HepG2 (cell line): ENCODE data around the gene TEC. TPM values are rescaled to one million over a fixed set of nuclear protein-coding genes. Genes with fewer than 3 reads are reported as not detected.

ENCODE experiments used
- KIAA2018 ChIP-seq: sonication (generic); formaldehyde crosslinking; IDR thresholded peaks from 2 replicates; pipeline ENCODE4 v1.5.0; 2020; ENCODE audit warnings: mild to moderate bottlenecking, missing genetic modification reagents, borderline replicate concordance
- LRRFIP1 ChIP-seq: sonication (generic); formaldehyde crosslinking; conservative IDR thresholded peaks from 2 replicates; pipeline ENCODE4 v1.4.0; 2020; ENCODE audit warnings: missing genetic modification reagents
- ZFP90 ChIP-seq: sonication (generic); formaldehyde crosslinking; IDR thresholded peaks from 2 replicates; pipeline ENCODE4 v1.8.0; 2022; ENCODE audit warnings: missing genetic modification reagents, mild to moderate bottlenecking, inconsistent platforms, borderline replicate concordance
- ZNF564 ChIP-seq: sonication (generic); formaldehyde crosslinking; IDR thresholded peaks from 2 replicates; pipeline ENCODE4 v1.8.1; 2023; ENCODE audit warnings: mild to moderate bottlenecking, missing genetic modification reagents
- polyA plus RNA-seq, 8 experiments: library from polyadenylated mRNA; depleted of rRNA in 3 of 8; stranded (reverse) in 7 of 8; unstranded in 1 of 8; fragments of >200 nt; fragmentation: Illumina TruSeq in 4 of 8; extraction: Trizol in 4 of 8; gene quantifications; 2 replicates each; pipeline versions ENCODE4 v1.2.1 to v1.2.3, GENCODE V29; 2011 to 2016; ENCODE audit warnings: low read depth in 4 of 8, missing spikeins in 1 of 8, mixed read lengths in 1 of 8; ENCODE audit not compliant: insufficient read depth in 1 of 8
- total RNA-seq, 5 experiments: library from RNA; depleted of rRNA; stranded (reverse); fragments of >200 nt; fragmentation: Illumina TruSeq; extraction: Trizol; gene quantifications; 2 replicates each; pipeline ENCODE4 v1.2.3, GENCODE V29; 2016; ENCODE audit warnings: low read depth in 1 of 5
- TF ChIP-seq, protein P1 (sequence below): IDR thresholded peaks from 2 replicates; pipeline ENCODE4 v1.6.1; 2012; ENCODE audit warnings: low read depth, low read length, improper control_type of control experiment

TEC gene
- total and polyA plus RNA-seq, 2 of the 13 experiments (the other 11 are each of a cell fraction or from before 2014, with no cell fraction given): 0.05 to 0.20 TPM

- TF ChIP-seq, protein P1, sequence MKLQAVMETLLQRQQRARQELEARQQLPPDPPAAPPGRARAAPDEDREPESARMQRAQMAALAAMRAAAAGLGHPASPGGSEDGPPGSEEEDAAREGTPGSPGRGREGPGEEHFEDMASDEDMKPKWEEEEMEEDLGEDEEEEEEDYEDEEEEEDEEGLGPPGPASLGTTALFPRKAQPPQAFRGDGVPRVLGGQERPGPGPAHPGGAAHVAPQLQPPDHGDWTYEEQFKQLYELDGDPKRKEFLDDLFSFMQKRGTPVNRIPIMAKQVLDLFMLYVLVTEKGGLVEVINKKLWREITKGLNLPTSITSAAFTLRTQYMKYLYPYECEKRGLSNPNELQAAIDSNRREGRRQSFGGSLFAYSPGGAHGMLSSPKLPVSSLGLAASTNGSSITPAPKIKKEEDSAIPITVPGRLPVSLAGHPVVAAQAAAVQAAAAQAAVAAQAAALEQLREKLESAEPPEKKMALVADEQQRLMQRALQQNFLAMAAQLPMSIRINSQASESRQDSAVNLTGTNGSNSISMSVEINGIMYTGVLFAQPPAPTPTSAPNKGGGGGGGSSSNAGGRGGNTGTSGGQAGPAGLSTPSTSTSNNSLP: no peak
- TF ChIP-seq ZNF564 (CRISPR knock-in tag): no peak
- no peak for TF ChIP-seq LRRFIP1
- TF ChIP-seq ZFP90 (CRISPR knock-in tag): no peak
- no peak for TF ChIP-seq KIAA2018 (CRISPR knock-in tag)
- TF ChIP-seq, all 625 proteins: peak for 0
Measured at GRCh38 chr4:48250343-48250742, 19.3 kb downstream of the TEC start (continued).
